ENCODE data around the gene KCNH4.

KCNH4 gene

DNA sequence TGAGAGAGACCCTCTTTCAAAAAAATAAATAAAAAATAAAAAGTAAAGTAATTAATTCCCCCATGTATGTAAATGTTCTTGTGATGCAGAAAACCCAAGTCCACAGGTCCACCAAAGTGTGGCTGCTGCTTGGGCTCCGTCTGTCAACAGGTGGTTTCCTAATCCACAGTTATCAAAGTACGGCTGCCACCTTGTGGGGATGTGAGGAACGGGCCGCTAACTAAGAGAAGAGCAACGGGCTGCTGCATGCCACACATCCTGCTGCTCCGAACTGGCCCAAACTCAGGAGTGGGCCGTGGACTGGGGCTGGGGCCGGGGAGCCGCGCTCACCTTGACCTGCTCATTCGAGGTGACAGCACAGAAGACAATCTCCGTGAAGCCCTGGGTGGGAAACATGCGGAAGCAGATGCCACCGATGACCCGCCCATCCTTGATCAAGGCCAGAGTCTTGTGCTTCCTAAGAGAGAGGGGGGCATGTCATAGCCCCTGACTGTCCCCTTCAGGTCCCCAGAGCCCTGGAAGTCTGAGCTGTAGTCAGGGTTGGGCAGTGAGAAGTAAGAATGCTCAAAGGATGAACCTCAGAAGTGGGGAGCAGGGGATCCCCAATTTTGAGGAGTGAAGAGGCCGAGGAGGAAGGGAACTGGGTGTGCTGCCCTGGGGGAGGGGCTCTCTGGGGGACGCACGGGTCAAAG, 64.1 kb downstream of the KCNH4 start:
- peak; percentile 74 for DNase-seq

GRCh38 chr17:42114118-42114517, 66.8 kb downstream of the KCNH4 start:
- no peak for DNase-seq

DNA sequence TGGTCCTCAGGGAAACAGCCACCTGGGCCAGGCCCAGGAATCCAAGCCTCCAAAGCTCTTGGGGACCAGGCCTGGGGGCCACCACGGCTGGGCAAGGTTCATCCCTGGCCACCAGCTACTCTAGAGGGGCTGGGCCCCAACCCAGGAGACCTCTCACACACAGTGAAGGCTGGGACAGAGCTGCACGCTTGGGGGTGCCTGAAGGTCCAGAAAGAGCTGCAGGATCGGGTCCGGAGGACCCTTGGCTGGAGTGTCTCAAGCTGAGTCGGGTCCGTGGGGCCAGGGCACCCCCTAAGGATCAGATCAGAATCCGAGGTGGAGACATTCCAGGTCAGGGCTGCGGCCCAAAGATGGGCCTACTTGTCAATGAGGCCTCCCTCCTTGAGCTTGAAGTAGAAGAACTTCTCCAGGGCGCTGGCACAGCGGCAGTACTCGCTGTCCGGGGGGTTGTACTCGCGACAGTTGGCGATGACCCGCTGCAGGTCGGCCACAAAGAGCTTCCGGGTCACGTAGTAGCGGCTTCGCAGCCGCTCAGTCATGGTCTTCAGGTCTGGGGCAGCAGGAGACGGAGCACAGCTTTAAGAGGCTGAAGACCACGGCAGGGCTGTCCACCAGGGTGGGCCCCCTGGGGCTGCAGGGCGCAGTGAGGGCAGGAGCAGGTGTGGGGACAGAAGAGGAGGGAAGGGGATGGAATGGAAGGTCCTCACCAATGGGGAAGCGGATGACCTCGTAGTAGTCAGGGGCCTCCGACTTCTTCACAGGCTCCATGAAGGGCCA, 67.5 kb downstream of the KCNH4 start:
- DNase-seq = no peak

DNA sequence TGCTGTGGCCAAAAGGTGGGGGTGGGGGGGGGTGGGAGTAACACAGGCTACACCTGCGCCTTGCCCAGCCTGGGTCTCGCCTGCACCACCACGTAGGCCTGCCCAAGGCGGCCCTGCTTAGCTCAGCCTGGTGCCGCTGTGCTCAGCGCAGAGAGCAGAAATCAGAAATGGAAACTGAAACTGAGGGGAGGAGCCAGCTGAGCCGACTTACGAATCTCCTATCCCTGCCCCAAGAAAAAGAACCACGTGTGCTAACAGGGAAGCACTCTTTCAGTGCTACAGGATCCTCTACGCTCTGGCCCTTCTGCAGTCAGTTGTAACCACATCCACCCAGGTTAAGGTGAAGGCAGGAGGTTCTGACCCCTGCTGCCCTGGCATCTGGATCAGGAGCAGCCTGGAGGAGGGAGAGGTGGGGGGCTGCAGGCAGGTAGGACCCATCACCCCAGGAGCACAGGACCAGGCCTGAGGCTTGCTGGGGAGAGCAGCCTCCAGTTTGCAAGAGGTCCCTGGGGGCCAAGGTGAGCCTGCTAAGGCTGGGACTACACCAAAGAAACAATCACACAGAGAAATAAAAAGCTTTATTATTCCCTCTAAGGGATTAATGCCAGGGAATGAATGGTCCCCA, 68.3 kb downstream of the KCNH4 start, which contains the start of gene DHX58:
Gene DHX58 (minus strand): TSS at position 163 of the 625 bp plus-strand sequence. CDS start 822 bp downstream, outside the sequence.
- DNase-seq = peak; percentile 59

DNA sequence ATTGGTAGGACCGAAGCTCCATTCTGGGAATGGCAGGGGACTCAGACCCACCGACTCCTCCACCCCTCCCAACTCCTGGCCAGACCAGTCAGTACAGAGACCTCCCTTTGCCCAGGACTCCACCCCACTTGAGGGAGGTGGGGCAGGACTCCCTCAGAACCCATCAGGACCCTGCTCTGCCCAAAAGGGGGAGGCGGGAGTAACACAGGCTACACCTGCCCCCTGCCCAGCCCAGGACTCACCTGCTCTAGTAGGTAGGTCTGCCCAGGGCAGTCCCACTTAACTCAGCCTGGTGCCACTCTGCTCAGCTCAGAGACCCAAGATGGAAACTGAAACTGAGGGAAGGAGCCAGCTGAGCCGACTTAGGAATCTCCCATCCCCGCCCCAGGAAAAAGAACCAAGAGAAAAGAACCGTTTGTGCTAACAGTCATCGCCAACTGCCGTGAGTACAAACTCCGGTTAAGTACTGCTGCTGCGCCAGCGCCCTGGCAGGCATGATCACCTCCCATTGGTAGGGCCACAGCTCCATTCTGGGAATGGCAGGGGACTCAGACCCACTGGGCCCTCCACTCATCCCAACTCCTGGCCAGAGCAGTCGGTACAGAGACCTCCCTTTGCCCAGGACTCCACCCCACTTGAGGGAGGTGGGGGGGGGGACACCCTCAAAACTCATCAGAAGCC, 68.9 kb downstream of the KCNH4 start:
- no peak for DNase-seq

GRCh38 chr17:42111265-42111636, 69.7 kb downstream of the KCNH4 start:
- DNase-seq = no peak

DNA sequence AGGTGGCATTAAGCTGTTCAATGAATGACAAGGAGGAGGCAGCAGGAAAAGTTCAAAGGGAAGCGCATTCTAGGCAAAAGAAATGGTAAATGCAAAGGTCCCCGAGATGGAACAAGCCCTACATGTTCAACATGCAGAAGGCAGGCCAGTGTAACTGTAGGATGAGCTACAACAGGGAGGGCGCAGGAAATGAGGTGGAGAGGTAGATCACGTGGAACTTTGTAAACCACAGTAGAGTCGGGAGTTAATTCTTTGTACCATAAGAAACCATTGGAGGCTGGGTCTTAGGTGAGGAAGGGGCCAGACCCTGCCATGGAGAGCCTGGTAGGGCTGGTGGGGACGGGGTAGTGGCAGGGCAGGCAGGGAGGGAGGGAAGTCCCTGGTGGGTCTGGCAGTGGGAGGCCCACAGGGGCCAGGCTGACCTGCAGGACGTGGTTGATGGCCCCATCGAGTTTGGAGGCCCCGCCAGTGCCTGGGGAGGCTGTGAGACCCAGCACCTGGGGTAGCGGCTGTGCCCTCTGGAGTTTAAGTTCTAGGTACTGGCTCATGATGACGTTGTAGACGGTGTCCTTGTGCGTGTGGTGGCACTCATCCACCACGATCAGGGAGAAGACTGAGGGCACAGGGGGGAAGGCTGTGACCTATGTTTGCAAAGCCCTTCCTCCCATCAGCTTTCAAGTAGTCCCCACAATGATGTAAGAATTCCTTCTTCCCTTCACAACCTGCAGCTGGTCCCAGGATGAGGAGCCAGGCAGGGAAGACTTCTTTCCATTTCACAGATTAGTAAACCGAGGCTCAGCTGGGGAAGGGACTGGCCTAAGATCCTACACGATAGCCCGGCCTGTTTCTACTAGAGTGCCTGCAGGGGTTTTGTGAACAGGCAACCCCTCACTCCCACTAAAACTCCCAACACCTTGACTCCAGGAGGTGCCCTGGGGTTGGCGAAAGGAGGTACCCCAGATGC, 70.4 kb downstream of the KCNH4 start:
- no peak for DNase-seq

GRCh38 chr17:42109086-42109485, 71.9 kb downstream of the KCNH4 start:
- no peak for DNase-seq

DNA sequence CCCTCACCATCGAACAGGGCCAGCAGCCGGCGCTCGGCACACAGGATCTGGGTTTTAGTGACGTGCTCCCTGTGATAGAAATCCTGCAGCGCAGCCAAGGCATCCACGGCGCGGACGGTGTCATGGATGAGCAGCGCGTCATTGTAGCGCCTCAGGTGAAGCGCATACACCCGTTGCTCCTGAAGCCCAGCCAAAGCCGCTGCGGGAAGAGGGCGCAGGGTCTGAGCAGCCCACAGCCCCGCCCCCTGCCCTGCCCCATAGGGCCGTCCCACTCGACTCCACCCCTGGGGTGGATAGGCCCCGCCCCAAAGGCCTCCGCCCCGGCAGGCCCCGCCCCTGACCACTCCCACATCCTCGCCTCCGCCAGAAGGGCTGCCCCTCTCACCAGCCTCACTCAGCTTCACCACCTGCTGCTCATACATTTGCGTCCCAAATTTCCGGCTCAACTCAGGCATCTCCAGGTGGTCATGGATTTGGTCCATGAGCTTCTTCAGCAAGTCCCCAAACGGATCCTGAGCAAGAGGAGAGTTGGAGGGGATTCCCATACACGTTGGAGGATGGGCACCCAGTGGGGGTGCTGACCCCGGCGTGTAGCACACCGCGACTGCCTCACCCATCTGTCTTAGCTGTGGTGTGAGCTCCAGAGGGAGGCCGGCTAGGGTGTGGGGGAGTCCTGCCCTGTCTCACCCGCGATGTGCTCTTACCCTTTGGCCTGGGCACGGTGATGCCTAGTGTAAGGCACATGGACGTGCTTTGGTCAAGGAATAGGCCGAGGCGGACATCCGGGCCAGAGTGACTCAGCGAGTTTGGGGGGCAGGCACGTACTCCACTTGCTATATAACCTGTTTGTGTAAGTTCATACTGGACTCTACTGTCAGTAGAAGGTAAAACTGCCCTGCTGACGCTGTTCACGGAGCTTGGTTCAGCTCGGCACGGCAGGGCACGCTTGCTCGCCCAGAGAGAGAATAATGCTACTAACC, 73.1 kb downstream of the KCNH4 start:
- DNase-seq = peak; percentile 91

GRCh38 chr17:42107124-42107523, 73.8 kb downstream of the KCNH4 start:
- no peak for DNase-seq
